ENCODE data around the gene ZNF275. TPM values are rescaled to one million over a fixed set of nuclear protein-coding genes. Genes with fewer than 3 reads are reported as not detected.

ZNF275 gene
- total and polyA plus RNA-seq, 2 of the 4 experiments (the other 2 are of a cell fraction): 6.6 to 9.7 TPM

GRCh38 chrX:153342762-153343558 lies 9.0 kb downstream of the ZNF275 start:
- H3K27ac ChIP-seq (ENCODE audit: insufficient read depth, low read length): no peak overlapping the region
- in situ Hi-C loops (cut with MboI; ENCODE audit: low sequenced_read_pairs) (no loop called here), dilution Hi-C loops (cut with HindIII; ENCODE audit: low sequenced_read_pairs, unreplicated experiment) (no loop called here), intact Hi-C loops (cut with micrococcal nuclease) (no loop called here)
- peaks cover 8 to 26% of the 10 kb centered on the region in 2 experiments for H3K79me1 ChIP-seq (ENCODE audit: low read depth in 1 of 2, low read length in 2 of 2)
- no peak overlapping the region for H3K4ac ChIP-seq (ENCODE audit: low read depth, low read length)
- no peak overlapping the region for H4K5ac ChIP-seq (ENCODE audit: low read depth, low read length)
- H2BK15ac ChIP-seq (ENCODE audit: low read depth, low read length): no peak overlapping the region
- no peak overlapping the region for H3K56ac ChIP-seq (ENCODE audit: extremely low read depth, insufficient read depth, low read length)
- H3K4me3 ChIP-seq (ENCODE audit: insufficient read depth, low read depth, low read length): no peak overlapping the region
- no peak overlapping the region for H2AFZ ChIP-seq (replicated peaks; ENCODE audit: low read length, poor library complexity)
- no peak overlapping the region for H3K9ac ChIP-seq (ENCODE audit: low read depth, low read length)
- no peak overlapping the region for H4K91ac ChIP-seq (ENCODE audit: insufficient read depth, low read depth, low read length)
- H3K9me3 ChIP-seq (ENCODE audit: control insufficient read depth, insufficient read depth, low read length): peaks cover 6% of the 10 kb centered on the region; the same call in 1 of the 2 replicates
- CTCF ChIA-PET: no interaction called here
- peaks cover 3% of the 10 kb centered on the region; the same call in 1 of the 2 replicates for H3K9me1 ChIP-seq (ENCODE audit: insufficient read depth, low read length)
- peaks cover 19% of the 10 kb centered on the region; the same call in 1 of the 2 replicates for H4K20me1 ChIP-seq (ENCODE audit: insufficient read depth, low read length)
- ATAC-seq (ENCODE audit: low read depth): no peak
- H3K4me2 ChIP-seq (ENCODE audit: low read depth, low read length): no peak overlapping the region
- POLR2A ChIA-PET (ENCODE audit: unreplicated experiment): no interaction called here
- H3K36me3 ChIP-seq (ENCODE audit: control insufficient read depth, insufficient read depth, low read length): peaks cover 20% of the 10 kb centered on the region; the same call in 1 of the 2 replicates
- no peak overlapping the region for H3K18ac ChIP-seq (ENCODE audit: low read depth, low read length)
- no peak overlapping the region for H2BK20ac ChIP-seq (ENCODE audit: low read depth, low read length)
- no TSS peak for BruUV-seq (replicated peaks)
- H2AK5ac ChIP-seq (ENCODE audit: low read depth, low read length): no peak overlapping the region
- H3K27me3 ChIP-seq (ENCODE audit: control insufficient read depth, insufficient read depth, low read length): no peaks in the 10 kb centered on the region
- H2AK9ac ChIP-seq (replicated peaks; ENCODE audit: low read depth, low read length, poor library complexity): no peak overlapping the region
- DNase-seq: no peak
- no peak overlapping the region for H2BK5ac ChIP-seq (ENCODE audit: low read depth, low read length, poor library complexity, severe bottlenecking)
- no peak overlapping the region for H4K8ac ChIP-seq (ENCODE audit: low read depth in 2 of 2, low read length in 2 of 2)
- H3K23ac ChIP-seq (ENCODE audit: low read depth, low read length): no peak overlapping the region
- H2BK120ac ChIP-seq (ENCODE audit: low read depth, low read length): no peak overlapping the region
- WGBS, 2 experiments (ENCODE audit: extremely low coverage in 2 of 2, insufficient read length in 1 of 2): 68% methylated on average over 3 of the region's 9 CpGs; no CpG with 5 or more reads in 1 of the 2 experiments
- H3K4me1 ChIP-seq (ENCODE audit: control insufficient read depth, insufficient read depth, low read length): no peaks in the 10 kb centered on the region
- TF ChIP-seq USF2 (IDR thresholded peaks at IDR 0.05; ENCODE audit: low read depth, low read length) (no peak), CHD1 (IDR thresholded peaks at IDR 0.05; ENCODE audit: low read depth, low read length) (no peak), RFX5 (IDR thresholded peaks at IDR 0.05; ENCODE audit: low read depth, low read length) (no peak), CTCF (conservative IDR thresholded peaks at IDR 0.05; ENCODE audit: low read depth, low read length) (no peak), CEBPB (IDR thresholded peaks at IDR 0.05; ENCODE audit: low read depth, low read length) (no peak), RCOR1 (IDR thresholded peaks at IDR 0.05; ENCODE audit: insufficient replicate concordance, low read length) (no peak), ELK1 (IDR thresholded peaks at IDR 0.05; ENCODE audit: borderline replicate concordance, low read depth, low read length) (no peak), BHLHE40 (IDR thresholded peaks at IDR 0.05; ENCODE audit: low read depth, low read length) (no peak), NFE2L2 (IDR thresholded peaks at IDR 0.05; ENCODE audit: low read depth, low read length) (no peak), MAFK (IDR thresholded peaks at IDR 0.05; ENCODE audit: low read depth, low read length) (no peak), POLR2A (IDR thresholded peaks at IDR 0.05; ENCODE audit: low read depth, low read length) (no peak), FOS (IDR thresholded peaks at IDR 0.05; ENCODE audit: low read depth, low read length) (no peak)
- no peak overlapping the region for H3K14ac ChIP-seq (replicated peaks; ENCODE audit: low read depth, low read length)
